ENCODE results near the gene NUMA1. TPM values are rescaled to one million over a fixed set of nuclear protein-coding genes. Genes with fewer than 3 reads are reported as not detected.

Gene NUMA1
- total and polyA plus RNA-seq, 2 of the 13 experiments (the other 11 are each of a cell fraction or from before 2014, with no cell fraction given) = 57.3 to 60.2 TPM

- TF ChIP-seq SNAPC4 (CRISPR knock-in tag; IDR thresholded peaks at IDR 0.05) = 0 out of 2 replicates have a peak, but pooled peaks have one; percentile 19
- no peak for TF ChIP-seq USF2 (IDR thresholded peaks at IDR 0.05; ENCODE audit: low read depth, low read length)
- no peak for TF ChIP-seq USF2 (CRISPR knock-in tag; IDR thresholded peaks at IDR 0.05; ENCODE audit: borderline replicate concordance)
- TF ChIP-seq ZNF335 (CRISPR knock-in tag; IDR thresholded peaks at IDR 0.05) = peak; percentile 78
- TF ChIP-seq ZNF503 (CRISPR knock-in tag; IDR thresholded peaks at IDR 0.05) = 0 out of 2 replicates have a peak, but pooled peaks have one; percentile 19
- no peak for TF ChIP-seq ZBTB25 (CRISPR knock-in tag; IDR thresholded peaks at IDR 0.05)
- TF ChIP-seq EHMT2 (IDR thresholded peaks at IDR 0.05; ENCODE audit: borderline replicate concordance, low read depth, low read length) = no peak
- TF ChIP-seq ZNF275 (CRISPR knock-in tag; IDR thresholded peaks at IDR 0.05; ENCODE audit: borderline replicate concordance) = no peak
- no peak for TF ChIP-seq CENPBD1 (CRISPR knock-in tag; IDR thresholded peaks at IDR 0.05; ENCODE audit: borderline replicate concordance, low read depth)
- TF ChIP-seq MAZ (IDR thresholded peaks at IDR 0.05; ENCODE audit: borderline replicate concordance, low read depth, low read length) = peak; percentile 52; the same call in 1 of the 2 replicates
- TF ChIP-seq MAZ (CRISPR knock-in tag; IDR thresholded peaks at IDR 0.05; ENCODE audit: low read depth) = peak; percentile 69; the same call in 1 of the 2 replicates
- no peak for TF ChIP-seq ZNF205 (CRISPR knock-in tag; IDR thresholded peaks at IDR 0.05)
- no peak for TF ChIP-seq MATR3 (CRISPR knock-in tag; IDR thresholded peaks at IDR 0.05)
- TF ChIP-seq ADNP (CRISPR knock-in tag; IDR thresholded peaks at IDR 0.05) = no peak
- no peak for TF ChIP-seq GLI4 (CRISPR knock-in tag; IDR thresholded peaks at IDR 0.05; ENCODE audit: borderline replicate concordance)
These were observed at the start of gene NUMA1, which contains the start of gene LRRC51 (continued) for GRCh38 chr11:72080326-72081183.
